SW480 (cell line): ENCODE results near the gene PATJ.
"Not testable (repeated sequence)": the region's sequence is repeated elsewhere in the genome, so short reads cannot be mapped to it uniquely, and the experiment has no call there.

Experiments
- DNase-seq: peaks from one replicate; pipeline ENCODE4 v3.0.0-alpha.2; 2016; ENCODE audit warnings: low spot score

The PATJ gene

GRCh38 chr1:62209931-62210595 lies 467.8 kb downstream of the PATJ start:
- DNase-seq: no peak

DNA sequence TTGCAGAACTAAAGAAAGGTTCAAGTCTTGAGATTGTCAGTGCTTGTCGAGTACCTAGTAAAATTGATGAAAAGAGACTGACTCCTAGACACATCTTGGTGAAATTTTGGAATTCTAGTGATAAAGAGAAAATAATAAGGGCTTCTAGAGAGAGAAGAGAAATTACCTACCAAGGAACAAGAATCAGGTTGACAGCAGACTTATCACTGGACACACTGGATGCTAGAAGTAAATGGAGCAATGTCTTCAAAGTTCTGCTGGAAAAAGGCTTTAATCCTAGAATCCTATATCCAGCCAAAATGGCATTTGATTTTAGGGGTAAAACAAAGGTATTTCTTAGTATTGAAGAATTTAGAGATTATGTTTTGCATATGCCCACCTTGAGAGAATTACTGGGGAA lies 468.7 kb downstream of the PATJ start:
- DNase-seq: no peak

DNA sequence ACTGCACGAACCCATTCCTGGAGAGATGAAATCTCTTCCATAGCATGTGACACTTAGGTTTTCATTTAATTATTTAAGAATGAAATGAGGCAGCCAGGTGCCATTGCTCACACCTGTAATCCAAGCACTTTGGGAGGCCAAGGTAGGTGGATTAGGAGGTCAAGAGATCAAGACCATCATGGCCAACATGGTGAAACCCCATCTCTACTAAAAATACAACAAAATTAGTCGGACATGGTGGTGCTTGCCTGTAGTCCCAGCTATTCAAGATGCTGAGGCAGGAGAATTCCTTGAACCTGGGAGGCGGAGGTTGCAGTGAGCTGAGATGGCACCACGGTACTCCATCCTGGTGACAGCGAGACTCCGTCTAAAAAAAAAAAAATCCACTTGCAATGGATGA lies 470.1 kb downstream of the PATJ start:
- DNase-seq: no peak

DNA sequence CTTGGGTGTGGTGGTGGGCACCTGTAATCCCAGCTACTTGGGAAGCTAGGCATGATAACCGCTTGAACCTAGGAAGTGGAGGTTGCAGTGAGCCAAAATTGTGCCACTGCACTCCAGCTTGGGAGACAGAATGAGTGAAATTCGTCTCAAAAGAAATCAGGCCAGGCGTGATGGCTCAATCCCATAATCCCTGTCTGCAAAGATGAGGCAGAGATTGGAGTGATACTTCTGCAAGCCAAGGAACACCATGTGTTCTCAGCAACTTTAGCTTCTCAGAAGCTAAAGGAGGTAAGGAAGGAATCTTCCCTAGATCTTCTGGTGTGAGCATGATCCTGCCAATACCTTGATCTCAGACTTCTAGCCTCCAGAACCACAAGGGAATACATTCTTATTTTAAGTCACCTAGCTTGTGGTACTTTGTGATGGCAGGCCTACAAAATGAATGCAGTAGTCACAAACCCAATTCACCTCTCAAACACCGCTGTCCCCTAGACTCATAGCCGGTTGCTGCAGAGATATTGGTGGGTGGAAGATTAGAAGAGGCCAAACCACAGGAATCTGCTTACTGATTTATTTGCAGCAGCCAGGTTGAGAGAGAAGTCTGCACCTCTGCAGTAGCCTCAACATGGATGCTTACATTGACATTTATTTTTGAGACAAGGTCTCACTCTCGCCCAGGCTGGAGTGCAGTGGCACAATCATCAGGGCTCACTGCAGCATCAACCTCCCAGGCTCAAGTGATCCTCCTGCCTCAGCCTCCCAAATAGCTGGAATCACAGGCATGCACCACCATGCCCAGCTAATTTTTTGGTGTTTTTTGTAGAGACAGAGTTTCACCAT lies 471.0 kb downstream of the PATJ start:
- DNase-seq: peak; percentile 33

GRCh38 chr1:62218604-62219003 lies 476.3 kb downstream of the PATJ start:
- DNase-seq: no peak

GRCh38 chr1:62220456-62220855 lies 478.2 kb downstream of the PATJ start:
- not testable (repeated sequence) for DNase-seq

DNA sequence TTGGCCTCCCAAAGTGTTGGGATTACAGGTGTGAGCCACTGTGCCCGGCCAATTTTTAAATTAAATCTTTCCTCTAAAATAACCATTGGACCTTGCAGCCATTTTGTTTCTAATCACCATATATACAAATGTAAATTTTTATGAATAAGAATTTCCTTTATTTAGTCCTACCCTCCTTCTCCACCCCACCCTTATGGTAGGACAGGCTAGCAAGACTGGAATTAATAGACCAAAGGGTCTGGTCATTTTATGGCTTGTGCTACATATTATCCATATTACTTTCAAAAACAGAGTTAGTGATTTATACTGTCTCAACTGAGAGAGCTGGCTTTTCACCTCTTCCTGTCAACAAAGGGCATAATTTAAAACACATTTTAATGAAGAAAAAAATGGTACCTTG lies 478.9 kb downstream of the PATJ start:
- no peak for DNase-seq

DNA sequence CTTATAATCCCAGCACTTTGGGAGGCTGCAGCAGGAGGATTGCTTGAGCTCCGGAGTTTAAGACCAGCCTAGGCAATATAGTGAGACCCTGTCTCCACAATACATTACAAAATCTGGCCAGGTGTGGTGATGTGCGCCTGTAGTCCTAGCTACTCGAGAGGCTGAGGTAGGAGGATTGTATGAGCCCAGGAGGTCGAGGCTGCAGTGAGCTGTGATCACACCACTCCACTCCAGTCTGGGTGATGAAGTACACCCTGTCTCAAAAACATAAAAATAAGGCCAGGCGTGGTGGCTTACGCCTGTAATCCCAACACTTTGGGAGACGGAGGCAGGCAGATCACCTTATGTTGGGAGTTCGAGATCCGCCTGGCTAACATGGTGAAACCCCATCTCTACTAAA lies 480.0 kb downstream of the PATJ start:
- no peak for DNase-seq

DNA sequence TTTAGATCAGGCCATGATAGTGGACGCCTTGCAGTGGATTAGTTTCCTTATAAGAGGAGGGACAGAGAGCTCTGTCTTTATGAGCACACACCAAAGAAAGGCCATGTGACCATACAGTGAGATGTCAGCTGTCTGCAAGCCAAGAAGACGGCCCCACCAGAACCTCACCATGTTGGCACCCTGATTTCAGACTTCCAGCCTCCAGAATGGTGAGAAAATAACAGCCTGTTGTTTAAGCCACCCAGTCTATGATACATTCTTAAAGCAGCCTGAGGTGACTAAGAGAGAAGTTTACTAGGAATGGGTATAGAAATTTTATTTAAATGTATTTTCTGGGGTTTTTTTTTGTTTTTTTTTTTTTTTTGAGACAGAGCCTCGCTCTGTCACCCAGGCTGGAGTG lies 481.9 kb downstream of the PATJ start:
- no peak for DNase-seq

DNA sequence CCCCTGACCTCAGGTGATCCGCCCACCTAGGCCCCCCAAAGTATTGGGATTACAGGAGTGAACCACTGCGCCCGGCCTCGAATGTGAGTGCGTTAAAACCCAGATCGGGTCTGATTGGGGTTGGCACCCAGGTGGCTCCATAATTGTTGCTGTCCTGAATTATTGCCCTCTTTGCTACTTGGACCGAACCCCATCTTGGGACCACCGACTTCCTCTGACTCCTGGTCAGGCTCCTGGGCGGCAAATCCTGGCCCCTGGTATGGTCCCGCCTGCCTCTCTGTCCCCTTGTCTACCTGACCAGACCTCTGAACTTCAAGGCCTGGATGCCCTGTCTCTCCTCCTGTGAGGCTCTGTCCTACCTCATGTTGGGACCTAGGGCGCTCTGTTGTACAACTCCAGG lies 485.2 kb downstream of the PATJ start:
- no peak for DNase-seq
